ENCODE data around the gene TRAPPC6A.

TRAPPC6A gene

DNA sequence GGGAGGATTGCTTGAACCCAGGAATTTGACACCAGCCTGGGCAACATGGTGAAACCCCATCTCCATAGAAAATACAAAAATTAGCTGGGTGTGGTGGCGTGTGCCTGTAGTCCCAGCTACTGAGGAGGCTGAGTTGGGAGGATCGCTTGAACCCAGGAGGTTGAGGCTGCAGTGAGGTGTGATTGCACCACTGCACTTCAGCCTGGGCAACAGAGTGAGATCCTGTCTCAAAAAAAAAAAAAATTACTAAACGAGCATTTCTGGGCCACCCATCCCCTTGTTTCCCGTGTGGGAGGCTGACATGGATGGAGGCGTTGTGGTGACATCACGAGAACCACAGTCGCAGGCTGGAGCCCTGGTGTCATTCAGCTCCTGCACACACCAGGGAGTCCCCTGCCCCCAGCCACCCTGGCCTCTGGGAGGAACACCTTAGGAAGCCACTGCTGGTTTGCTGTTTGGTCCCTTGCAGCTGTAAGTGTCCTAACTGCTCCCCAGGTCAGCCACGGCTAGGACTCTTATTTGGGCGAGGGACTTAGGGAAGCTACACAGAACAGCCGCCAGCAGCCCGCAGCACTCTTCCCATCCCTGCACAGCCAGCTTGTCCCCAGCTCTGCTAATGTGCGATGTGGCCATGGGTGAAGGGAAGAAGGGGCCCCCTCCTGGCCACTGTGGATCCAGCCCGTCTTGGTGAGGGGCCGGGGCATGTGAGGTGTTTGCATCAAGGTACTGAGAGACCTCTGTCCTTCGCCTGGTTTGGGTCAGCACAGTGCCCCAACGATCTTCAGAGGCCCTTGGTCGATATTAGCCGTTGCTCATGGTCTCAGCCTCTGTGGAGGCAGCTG, 30.0 kb downstream of the TRAPPC6A start:
- no peak for DNase-seq (ENCODE audit: low spot score)

- DNase-seq (ENCODE audit: low spot score) = no peak
Measured at GRCh38 chr19:45146741-45147205, 31.3 kb downstream of the TRAPPC6A start.

DNA sequence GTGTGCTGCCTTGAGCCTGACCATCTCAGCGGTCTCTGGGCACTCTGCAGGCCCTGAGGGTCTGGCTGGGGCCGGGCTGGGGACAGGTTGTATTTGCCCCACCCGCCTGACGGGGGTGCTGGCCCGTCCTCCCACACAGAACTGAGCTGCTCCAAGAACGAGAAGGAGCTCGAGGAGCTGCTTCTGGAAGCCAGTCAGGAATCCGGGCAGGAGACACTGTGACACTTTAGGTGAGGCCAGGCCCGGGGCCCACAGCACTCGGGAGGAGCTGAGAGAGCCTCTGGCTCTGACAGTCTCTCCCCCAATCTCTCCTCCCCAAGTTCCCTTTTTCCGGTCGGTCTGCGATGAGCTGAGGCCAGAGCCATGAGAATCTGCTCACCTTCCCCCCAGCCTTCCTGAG, 31.8 kb downstream of the TRAPPC6A start:
- DNase-seq (ENCODE audit: low spot score) = no peak

DNA sequence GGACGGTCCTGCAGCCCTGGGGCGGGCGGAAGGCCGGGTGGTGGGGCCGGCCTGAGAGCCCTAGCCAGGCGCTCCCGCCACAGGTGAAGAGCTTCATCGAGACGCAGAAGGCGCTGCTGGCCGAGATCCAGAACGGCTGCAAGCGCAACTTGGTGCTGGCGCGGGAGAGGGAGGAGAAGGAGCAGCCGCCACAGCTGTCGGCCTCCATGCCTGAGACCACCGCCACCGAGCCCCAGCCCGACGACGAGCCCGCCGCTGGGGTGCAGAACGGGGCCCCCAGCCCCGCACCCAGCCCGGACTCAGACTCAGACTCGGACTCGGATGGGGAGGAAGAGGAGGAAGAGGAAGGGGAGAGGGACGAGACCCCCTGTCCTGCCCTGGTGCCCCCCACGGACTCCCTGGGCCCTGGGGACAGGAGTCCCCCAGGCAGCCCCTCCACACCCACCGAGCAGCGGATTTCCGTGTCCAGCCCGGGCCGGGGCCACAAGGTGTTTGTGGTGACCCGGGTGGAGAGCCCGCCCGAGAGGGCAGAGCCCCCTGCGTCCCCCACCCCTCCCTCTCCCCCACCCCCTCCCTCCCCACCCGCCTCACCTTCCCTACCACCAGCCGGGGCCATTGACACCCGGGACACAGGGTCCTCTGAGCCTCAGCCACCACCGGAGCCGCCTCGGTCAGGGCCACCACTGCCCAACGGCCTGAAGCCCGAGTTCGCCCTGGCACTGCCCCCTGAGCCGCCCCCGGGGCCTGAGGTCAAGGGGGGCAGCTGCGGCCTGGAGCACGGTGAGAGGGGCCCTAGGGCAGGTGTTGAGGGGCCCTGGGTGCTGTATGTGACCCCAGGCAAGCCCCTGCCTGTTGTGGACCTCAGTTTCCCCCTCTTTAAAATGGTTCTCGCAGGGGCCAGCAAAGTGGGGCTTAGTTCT, 32.5 kb downstream of the TRAPPC6A start:
- no peak for DNase-seq (ENCODE audit: low spot score)

DNA sequence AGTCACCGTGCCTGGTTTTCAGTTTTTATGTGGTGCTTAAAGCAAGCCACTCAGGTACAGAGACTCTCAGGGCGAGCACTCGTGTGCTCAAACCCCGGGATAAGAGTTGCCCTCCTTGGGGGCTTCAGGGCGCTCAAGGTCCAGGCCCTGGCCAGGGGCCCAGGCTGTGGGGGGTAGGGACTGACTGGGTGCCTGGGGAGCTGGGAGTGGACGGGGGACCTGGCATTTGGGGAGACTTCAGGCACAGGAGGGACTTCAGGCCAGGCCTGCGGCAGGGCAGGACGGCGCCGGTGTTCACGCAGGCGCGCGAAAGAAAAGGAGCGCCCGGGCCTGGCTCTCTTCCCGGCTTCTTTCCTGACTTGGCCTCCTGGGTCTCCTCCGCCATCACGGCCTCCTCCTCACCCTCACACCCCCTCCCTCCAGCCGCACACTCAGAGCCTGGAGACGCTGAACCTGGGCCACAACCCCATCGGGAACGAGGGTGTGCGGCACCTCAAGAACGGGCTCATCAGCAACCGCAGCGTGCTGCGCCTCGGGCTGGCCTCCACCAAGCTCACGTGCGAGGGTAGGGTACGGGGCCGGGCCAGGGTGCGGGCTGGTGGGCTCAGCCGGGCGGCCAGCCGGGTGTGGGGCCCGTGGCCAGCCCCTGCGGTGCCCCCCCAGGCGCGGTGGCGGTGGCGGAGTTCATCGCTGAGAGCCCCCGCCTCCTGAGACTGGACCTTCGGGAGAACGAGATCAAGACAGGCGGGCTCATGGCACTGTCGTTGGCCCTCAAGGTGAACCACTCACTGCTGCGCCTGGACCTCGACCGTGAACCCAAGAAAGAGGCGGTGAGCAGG, 33.4 kb downstream of the TRAPPC6A start:
- DNase-seq (ENCODE audit: low spot score) = no peak

DNA sequence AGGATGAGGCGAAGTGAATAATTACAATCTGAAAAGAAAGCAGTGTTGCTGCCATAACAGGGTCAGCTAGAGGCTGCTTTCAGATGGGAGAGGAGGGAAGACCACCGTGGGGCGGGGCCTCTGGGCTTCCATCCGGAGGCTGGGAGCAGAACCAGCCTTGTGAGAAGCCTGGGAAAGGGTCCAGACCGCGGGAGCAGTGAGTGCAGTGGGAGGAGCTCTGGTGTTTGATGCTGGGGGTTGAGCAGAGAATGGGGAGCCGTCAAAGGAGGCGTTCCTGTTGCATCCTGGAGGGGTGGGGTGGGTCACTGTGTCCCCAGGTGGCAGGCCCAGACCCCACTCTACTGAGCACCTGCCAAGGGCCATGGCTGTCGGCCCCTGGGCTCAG, 35.3 kb downstream of the TRAPPC6A start:
- DNase-seq (ENCODE audit: low spot score) = no peak

DNA sequence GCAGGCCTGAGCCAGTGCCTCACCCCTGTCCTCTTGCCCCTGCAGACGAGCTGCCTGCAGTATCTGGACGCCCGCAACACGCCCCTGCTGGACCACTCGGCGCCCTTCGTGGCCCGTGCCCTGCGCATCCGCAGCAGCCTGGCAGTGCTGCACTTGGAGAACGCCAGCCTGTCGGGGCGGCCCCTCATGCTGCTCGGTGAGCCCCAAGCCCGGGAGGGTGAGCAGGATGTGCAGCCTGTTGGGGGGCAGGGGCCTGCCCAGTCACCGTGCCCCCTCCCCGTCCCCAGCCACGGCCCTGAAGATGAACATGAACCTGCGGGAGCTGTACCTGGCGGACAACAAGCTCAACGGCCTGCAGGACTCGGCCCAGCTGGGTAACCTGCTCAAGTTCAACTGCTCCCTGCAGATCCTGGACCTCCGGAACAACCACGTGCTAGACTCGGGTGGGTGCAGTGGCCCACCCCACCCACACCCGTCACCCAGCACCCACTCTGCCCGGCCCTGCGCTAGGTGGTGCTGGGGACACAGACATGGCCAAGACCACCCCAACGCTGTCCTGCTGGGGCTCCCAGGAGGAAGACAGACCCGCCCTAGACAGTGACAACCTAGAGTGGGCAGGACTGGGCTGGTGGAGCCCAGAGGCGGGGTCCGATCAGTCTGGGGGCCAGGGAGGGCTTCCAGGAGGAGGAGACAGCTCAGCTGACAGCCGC, 35.9 kb downstream of the TRAPPC6A start:
- DNase-seq (ENCODE audit: low spot score) = no peak

- no peak for DNase-seq (ENCODE audit: low spot score)
Measured at GRCh38 chr19:45141203-45141900, 36.7 kb downstream of the TRAPPC6A start.

GRCh38 chr19:45140533-45140932, 37.5 kb downstream of the TRAPPC6A start:
- DNase-seq (ENCODE audit: low spot score) = no peak

- DNase-seq (ENCODE audit: low spot score) = no peak
Measured at GRCh38 chr19:45140144-45140503, 37.9 kb downstream of the TRAPPC6A start.

DNA sequence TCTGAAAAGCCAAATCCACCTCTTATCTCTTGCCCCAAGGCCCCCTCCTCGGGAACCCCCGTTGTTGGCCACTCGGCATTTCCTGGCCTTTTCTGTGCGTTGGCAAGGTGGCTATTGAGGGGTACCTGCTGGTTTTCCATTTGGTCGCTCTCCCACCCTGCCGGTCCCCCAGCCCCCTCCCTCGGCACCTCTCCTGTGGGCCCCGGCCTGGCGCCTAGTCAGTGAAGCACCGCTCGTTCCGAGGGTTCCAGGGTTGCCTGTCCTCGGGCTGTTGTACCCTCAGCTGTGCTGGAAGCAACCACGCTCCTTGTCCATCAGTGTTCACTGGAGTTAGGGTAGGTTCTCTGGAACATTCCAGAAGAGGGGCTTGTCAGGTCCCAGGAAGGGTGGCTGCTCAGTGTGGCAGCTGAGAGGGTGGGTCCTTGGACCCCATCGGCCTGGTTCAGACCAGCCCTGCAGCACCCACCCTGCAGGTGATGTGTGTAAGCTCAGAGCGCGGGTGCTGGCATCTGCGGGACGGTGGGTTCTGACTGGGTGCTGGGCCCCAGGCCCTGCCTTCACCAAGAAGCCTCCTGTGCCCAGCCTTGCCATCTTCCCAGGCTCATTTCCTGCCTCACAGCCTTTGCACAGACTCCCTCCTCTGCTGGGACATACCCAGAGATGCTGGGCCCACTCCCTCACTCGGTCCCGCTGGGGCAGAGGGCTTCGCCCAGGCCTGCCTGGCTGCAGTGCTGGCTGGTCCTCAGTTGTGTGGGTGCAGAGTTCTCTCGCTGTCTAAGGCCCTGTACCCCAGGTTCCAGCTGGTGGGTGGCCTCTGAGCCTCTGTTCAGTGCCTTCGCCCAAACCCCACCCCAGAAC, 38.5 kb downstream of the TRAPPC6A start:
- DNase-seq (ENCODE audit: low spot score) = no peak

DNA sequence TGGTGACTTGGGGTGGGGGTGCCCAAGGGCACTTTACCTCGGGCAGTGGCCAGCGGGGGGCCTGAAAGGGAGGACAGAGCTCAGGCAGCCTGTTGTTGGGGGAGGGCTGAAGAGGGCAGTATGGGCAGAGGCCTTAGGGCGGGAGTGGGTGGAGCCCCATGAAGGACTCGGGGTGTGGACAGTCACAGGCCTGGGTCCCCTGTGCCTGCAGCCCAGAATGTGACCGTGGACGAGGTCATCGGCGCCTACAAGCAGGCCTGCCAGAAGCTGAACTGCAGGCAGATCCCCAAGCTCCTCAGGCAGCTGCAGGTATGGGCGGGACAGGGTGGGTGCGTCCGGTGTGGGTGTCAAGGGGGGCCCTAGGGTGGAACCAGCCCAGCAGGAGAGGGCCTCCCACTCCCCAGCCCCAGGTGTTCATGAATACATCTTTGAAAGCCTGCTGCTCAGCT, 39.7 kb downstream of the TRAPPC6A start:
- no peak for DNase-seq (ENCODE audit: low spot score)

DNA sequence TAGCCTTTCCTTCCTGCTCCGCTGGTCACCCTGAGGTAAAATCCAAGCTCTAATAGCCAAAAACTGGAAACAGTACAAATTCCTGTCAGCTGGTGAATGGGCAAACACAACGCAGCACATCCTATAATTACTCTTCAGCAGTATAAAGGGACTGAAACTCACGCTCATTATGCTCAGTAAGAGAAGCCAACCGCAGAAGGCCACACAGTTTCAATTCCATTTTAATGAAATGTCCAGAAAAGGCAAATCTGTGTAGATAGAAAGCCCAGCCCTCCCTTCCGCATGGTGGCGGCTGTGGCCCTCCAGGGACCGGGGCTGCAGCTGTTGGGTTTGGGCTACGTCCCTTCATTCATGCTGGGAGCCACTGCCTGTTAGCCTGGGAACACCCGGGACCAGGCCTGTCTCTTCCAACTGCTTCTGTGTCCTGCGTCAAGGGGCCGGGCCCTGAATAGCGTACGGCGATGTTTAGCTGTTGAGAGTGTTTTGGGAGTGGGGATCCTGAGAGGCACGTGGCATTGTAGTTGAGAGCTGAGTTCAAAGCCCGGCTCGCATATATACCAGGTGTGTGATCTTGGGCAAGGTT, 40.8 kb downstream of the TRAPPC6A start:
- DNase-seq (ENCODE audit: low spot score) = no peak

- DNase-seq (ENCODE audit: low spot score) = no peak
Measured at GRCh38 chr19:45136507-45137178, 41.4 kb downstream of the TRAPPC6A start.

DNA sequence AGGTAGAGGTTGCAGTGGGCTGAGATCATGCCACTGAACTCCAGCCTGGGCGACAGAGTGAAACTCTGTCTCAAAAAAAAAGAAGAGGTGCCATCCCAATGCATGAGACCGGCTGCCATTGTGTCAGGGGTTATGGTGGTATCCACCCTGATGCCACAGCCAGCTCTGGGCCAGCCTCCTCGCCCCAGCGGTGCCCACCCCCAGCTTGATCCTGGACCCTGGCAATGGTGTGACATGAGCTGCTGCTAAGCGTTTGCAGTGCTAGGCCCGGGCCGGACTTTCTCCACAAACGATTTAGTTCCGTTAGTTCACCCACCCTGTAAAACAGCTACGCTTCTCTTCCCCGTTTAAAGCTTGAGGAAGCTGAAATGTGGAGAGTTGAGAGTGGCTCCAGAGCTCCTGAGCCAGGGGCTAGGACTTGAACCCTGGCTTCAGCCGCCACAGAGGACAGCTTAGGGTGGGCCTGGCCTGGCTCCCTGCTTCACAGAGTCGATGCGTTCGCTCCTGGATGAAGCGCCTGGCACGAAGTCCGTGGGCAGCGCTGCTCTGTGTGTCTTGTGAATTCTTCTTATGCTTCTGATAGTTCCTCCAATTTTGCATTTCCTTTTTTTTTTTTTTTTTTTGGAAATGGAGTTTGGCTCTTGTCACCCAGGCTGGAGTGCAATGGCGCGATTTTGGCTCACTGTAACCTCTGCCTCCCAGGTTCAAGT, 42.7 kb downstream of the TRAPPC6A start:
- no peak for DNase-seq (ENCODE audit: low spot score)

- DNase-seq (ENCODE audit: low spot score) = no peak
Measured at GRCh38 chr19:45133661-45134060, 44.4 kb downstream of the TRAPPC6A start.

DNA sequence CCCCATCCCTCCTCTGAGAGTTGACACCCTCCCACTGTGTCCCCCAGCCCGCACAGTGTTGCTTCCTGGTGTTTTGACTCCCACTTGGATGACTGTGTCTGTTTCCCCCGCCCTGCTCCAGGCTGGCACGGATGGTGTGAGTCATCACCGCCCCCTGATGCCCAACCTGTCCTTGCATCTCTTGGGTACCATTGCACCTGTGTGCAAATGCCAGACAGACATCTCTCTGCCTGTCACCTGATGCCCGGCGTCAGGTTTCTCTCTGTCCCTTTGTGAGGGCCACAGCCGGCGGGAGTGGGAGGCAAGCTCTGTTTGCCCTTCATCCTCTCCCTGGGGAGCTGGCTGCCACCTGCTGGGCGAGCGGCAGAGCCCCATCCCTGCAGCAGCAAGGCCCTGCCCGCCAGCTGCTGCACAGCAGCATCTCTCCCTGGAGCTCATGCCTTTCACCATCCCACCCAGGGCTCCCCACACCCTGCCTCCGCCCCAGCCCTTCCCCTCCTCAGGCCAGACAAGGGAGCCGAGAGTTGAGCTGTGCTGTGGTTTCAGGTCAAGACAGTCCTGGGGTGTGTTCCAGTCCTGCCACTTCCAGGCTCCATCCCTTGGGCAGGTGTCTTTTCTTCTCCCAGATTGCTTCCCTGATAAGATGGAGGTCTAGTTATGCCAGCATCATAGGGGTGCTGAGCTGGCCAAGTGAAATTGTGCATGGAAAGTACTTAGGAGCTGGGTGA, 47.0 kb downstream of the TRAPPC6A start:
- peak; percentile 66 for DNase-seq (ENCODE audit: low spot score)

All from kidney tubule cell (primary cell).